WI38 (cell line): ENCODE results near the gene AGPAT2.

Experiments used
- H3K4me3 ChIP-seq: 2 replicates; pipeline ENCODE4 v1.5.1; 2011; ENCODE audit warnings: low read depth, mild to moderate bottlenecking, control low read depth, low read length
- TF ChIP-seq, protein P1 (sequence below): IDR thresholded peaks from 2 replicates; pipeline ENCODE4 v1.5.1; 2012; ENCODE audit warnings: low read depth, mild to moderate bottlenecking, control low read depth, low read length

AGPAT2 gene

DNA sequence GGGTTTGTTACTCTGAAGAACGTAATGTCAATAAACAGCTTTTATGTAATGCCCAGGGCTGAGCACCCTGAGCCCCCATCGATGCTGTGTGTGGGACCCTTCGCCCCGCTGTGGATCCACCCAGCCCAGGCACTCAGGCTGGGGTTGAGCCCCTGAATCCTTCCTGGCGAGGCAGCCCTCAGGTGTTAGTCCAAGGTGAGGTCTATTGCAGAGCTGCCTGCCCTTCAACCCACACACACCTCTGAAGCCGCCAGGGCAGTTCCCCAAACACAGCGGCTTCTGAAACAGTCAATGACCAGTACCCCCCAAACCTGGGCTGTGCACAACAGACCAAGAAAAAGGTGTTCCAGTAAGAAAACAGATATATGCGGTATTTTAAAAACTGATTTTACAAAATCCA, 36.7 kb upstream of the AGPAT2 start:
- H3K4me3 ChIP-seq, result no peak overlapping the region
- TF ChIP-seq, protein P1, sequence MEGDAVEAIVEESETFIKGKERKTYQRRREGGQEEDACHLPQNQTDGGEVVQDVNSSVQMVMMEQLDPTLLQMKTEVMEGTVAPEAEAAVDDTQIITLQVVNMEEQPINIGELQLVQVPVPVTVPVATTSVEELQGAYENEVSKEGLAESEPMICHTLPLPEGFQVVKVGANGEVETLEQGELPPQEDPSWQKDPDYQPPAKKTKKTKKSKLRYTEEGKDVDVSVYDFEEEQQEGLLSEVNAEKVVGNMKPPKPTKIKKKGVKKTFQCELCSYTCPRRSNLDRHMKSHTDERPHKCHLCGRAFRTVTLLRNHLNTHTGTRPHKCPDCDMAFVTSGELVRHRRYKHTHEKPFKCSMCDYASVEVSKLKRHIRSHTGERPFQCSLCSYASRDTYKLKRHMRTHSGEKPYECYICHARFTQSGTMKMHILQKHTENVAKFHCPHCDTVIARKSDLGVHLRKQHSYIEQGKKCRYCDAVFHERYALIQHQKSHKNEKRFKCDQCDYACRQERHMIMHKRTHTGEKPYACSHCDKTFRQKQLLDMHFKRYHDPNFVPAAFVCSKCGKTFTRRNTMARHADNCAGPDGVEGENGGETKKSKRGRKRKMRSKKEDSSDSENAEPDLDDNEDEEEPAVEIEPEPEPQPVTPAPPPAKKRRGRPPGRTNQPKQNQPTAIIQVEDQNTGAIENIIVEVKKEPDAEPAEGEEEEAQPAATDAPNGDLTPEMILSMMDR, result no peak

DNA sequence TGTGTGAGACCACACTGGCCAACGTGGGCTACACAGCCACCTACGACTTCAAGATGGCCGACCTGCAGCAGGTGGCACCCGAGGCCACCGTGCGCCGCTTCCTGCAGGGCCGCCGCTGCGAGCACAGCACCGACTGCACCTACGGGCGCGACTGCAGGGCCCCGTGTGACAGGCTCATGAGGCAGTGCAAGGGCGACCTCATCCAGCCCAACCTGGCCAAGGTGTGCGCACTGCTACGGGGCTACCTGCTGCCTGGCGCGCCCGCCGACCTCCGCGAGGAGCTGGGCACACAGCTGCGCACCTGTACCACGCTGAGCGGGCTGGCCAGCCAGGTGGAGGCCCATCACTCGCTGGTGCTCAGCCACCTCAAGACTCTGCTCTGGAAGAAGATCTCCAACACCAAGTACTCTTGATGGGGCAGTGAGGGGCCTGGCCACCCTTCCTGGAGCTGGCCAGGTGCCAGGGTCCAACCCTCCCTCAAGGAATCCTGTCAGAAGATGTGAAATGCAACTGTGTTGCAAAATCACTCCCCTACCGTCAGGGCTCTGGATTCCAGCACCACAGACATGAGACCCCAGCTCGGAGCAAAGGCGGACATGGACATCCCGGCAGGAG, 36.2 kb upstream of the AGPAT2 start:
- TF ChIP-seq, protein P1, result no peak
- no peak overlapping the region for H3K4me3 ChIP-seq

DNA sequence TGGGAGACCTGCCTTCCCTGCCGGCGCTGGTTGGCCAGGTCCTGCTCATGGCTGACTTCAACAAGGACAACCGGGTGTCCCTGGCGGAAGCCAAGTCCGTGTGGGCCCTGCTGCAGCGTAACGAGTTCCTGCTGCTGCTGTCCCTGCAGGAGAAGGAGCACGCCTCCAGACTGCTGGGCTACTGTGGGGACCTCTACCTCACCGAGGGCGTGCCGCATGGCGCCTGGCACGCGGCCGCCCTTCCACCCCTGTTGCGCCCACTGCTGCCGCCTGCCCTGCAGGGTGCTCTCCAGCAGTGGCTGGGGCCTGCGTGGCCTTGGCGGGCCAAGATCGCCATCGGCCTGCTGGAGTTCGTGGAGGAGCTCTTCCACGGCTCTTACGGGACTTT, 35.7 kb upstream of the AGPAT2 start:
- TF ChIP-seq, protein P1, result no peak
- no peak overlapping the region for H3K4me3 ChIP-seq

DNA sequence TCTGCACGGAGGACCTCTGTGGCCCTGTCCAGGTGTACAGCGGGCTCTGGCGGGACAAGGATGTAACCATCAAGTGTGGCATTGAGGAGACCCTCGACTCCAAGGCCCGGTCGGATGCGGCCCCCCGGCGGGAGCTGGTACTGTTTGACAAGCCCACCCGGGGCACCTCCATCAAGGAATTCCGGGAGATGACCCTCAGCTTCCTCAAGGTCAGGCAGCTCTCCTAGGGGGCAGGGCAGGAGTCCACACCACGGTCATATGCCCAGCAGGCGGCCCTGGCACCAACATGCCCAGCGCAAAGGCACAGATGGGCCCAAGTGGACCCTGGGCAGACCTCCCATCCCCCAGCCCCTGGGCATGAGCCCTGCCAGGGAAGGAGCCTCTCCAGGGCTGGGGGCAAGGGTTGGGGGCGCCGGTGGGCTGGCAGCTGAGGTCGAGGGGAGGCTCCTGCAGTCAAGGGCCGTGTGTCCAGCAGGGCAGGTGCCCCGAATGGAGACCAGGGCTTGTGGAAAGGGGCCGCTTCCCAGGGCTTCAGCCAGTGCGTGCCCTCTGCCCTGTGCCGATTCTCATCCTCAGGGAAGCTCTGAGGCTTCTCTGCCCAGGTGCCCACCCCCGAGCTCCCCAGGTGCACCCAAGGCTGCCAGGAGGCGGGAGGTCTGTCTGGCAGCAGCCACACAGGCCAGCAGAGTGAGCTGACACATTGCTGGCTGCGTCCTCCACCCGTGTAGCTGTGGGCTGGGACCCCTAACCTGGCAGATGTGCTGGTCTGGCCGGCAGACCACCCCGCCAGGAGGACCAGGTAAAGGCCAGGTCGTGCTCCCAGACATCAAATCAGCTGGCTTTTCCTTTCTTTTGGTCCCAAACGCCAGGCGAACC, 35.1 kb upstream of the AGPAT2 start:
- TF ChIP-seq, protein P1, result no peak
- no peak overlapping the region for H3K4me3 ChIP-seq

DNA sequence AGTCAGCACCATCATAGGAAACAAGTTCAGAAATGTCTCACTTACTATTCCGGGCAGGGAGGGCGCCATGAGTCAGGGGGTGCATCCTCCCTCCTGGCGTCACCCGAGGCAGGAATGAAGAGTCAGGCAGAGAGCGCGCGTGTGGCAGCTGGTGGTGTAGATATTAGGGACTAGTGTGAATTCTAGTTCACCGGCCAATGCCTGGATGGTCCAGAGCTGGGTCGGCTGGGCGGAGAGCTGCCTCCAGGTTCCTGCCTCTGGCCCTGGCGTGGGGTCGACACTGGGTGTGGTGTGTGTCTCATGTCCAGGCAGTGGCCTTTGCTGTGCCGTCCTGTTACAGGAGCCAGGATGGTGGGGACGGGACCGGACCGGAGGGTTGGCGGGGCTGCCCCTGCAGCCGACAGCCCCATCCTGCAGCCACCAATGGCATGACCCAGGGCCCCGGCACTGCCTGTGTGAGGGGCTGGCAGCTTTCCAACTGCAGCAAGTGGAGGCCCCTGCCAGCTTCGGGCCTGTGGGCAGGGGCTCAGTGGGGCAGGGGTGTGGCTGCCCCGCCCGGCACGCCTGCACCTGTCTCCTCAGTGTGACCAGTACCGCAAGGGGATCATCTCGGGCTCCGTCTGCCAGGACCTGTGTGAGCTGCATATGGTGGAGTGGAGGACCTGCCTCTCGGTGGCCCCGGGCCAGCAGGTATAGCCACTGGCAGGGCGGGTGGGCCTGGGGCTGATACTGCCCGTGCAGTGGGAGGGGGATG, 34.3 kb upstream of the AGPAT2 start:
- TF ChIP-seq, protein P1, result no peak
- H3K4me3 ChIP-seq, result no peak overlapping the region

DNA sequence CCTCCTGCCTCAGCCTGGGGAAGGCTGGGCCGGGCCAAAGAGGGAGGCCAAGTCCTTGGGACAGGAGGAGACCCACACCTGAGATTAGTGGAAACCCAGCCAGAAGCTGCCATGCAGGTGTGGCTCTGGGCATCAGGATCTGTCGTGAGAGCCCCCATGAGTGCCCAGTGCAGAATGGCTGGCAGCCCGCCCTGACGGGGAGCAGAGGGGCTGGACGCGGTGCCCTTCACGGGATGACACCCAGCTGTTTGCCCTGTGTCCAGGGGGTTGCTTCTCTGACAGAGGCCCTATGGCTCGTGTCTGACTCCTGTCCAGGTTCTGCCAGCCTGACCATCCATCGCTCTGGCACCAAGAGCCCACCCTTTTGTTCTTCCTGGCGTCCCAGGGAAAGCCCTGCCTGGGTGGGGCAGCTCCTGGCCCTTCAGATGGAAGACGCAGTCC, 33.7 kb upstream of the AGPAT2 start:
- TF ChIP-seq, protein P1, result no peak

More for the DNA sequence above, 33.7 kb upstream of the AGPAT2 start:
- no peak overlapping the region for H3K4me3 ChIP-seq
